CD14-positive monocyte (primary cell): ENCODE results near the gene TUBA1A. TPM values are rescaled to one million over a fixed set of nuclear protein-coding genes. Genes with fewer than 3 reads are reported as not detected.

Source experiments
- DNase-seq, 3 donors: peaks; one replicate each; pipeline ENCODE4 v3.0.0-alpha.2; 2011 to 2022
- H2AFZ ChIP-seq: 2 replicates; pipeline ENCODE4 v1.6.0; 2012; ENCODE audit warnings: mild to moderate bottlenecking, low read depth, low read length, inconsistent platforms; ENCODE audit not compliant: insufficient read depth, poor library complexity, severe bottlenecking
- H3K27ac ChIP-seq, 2 donors: 1 replicate in 1 of 2; 2 replicates in 1 of 2; pipeline ENCODE4 v1.5.1; 2012 to 2013; ENCODE audit warnings: low read length in 2 of 2, control low read depth in 1 of 2, inconsistent platforms in 1 of 2, low read depth in 1 of 2, mild to moderate bottlenecking in 1 of 2
- H3K27me3 ChIP-seq, 2 donors: one replicate each; pipeline versions ENCODE4 v1.6.0 to v1.6.1; 2011 to 2013; ENCODE audit warnings: low read length in 2 of 2; ENCODE audit not compliant: control insufficient read depth in 2 of 2, insufficient read depth in 2 of 2
- H3K36me3 ChIP-seq, 2 donors: replicated peaks in 1 of 2; 1 replicate in 1 of 2; 2 replicates in 1 of 2; pipeline versions ENCODE4 v1.5.1 to v1.6.1; 2012 to 2013; ENCODE audit warnings: low read length in 2 of 2, control low read depth in 1 of 2, inconsistent platforms in 1 of 2, mild to moderate bottlenecking in 1 of 2; ENCODE audit not compliant: insufficient read depth in 2 of 2, control insufficient read depth in 1 of 2
- H3K4me1 ChIP-seq, 2 donors: 1 replicate in 1 of 2; 2 replicates in 1 of 2; pipeline versions ENCODE4 v1.5.1 to v1.6.1; 2012 to 2013; ENCODE audit warnings: low read length in 2 of 2, control low read depth in 1 of 2, inconsistent platforms in 1 of 2, mild to moderate bottlenecking in 1 of 2, moderate library complexity in 1 of 2; ENCODE audit not compliant: insufficient read depth in 2 of 2, control insufficient read depth in 1 of 2
- H3K4me2 ChIP-seq: replicated peaks from 2 replicates; pipeline ENCODE3; 2012; ENCODE audit warnings: low read length, moderate library complexity, mild to moderate bottlenecking; ENCODE audit not compliant: poor library complexity, severe bottlenecking; ENCODE audit errors: extremely low read depth
- H3K4me3 ChIP-seq, 3 experiments: fragments of 200-600 bp in 1 of 3; sonication (generic) in 1 of 3; replicated peaks in 1 of 3; 1 replicate in 2 of 3; 2 replicates in 1 of 3; pipeline ENCODE4 v1.5.1; 2011 to 2013; ENCODE audit warnings: low read length in 3 of 3, mild to moderate bottlenecking in 3 of 3, control low read depth in 2 of 3, low read depth in 2 of 3, inconsistent platforms in 1 of 3, moderate library complexity in 1 of 3
- H3K79me2 ChIP-seq: 2 replicates; pipeline ENCODE4 v1.6.0; 2012; ENCODE audit warnings: mild to moderate bottlenecking, control low read depth, inconsistent platforms, low read length, moderate library complexity; ENCODE audit not compliant: insufficient read depth
- H3K9ac ChIP-seq: 2 replicates; pipeline ENCODE4 v1.6.0; 2017; ENCODE audit warnings: low read length, mild to moderate bottlenecking; ENCODE audit not compliant: insufficient read depth, poor library complexity, severe bottlenecking
- H3K9me3 ChIP-seq, 2 donors: replicated peaks in 1 of 2; 1 replicate in 1 of 2; 2 replicates in 1 of 2; pipeline versions ENCODE4 v1.5.1 to v1.6.1; 2012 to 2013; ENCODE audit warnings: low read length in 2 of 2, control low read depth in 1 of 2; ENCODE audit not compliant: control insufficient read depth in 1 of 2, insufficient read depth in 1 of 2
- H4K20me1 ChIP-seq: 2 replicates; pipeline ENCODE4 v1.6.0; 2012; ENCODE audit warnings: mild to moderate bottlenecking, low read length, control low read depth, moderate library complexity; ENCODE audit not compliant: insufficient read depth
- H3K27ac Mint-ChIP-seq, 7 donors: one replicate each; pipeline ENCODE4 v1.8.0; 2020; ENCODE audit warnings: mild to moderate bottlenecking in 7 of 7, mixed read lengths in 7 of 7, moderate library complexity in 6 of 7, inconsistent platforms in 2 of 7
- H3K27me3 Mint-ChIP-seq, 3 donors: one replicate each; pipeline ENCODE4 v1.8.0; 2021 to 2022; ENCODE audit warnings: low read depth in 3 of 3, mild to moderate bottlenecking in 3 of 3, mixed read lengths in 3 of 3, moderate library complexity in 3 of 3, inconsistent platforms in 1 of 3
- H3K36me3 Mint-ChIP-seq, 2 donors: one replicate each; pipeline ENCODE4 v1.8.0; 2020; ENCODE audit warnings: mixed read lengths in 2 of 2, inconsistent platforms in 1 of 2, mild to moderate bottlenecking in 1 of 2
- H3K4me1 Mint-ChIP-seq: one replicate; pipeline ENCODE4 v1.8.0; 2020; ENCODE audit warnings: mild to moderate bottlenecking, mixed read lengths
- H3K4me3 Mint-ChIP-seq, 2 donors: one replicate each; pipeline ENCODE4 v1.8.0; 2020; ENCODE audit warnings: mild to moderate bottlenecking in 2 of 2, mixed read lengths in 2 of 2, moderate library complexity in 1 of 2
- H3K9me3 Mint-ChIP-seq, 7 donors: one replicate each; pipeline ENCODE4 v1.8.0; 2020 to 2022; ENCODE audit warnings: mixed read lengths in 7 of 7, mild to moderate bottlenecking in 6 of 7, moderate library complexity in 6 of 7, inconsistent platforms in 2 of 7
- WGBS: methylation state at CpG from one replicate; pipeline ENCODE4 v1.1.5; 2013; ENCODE audit warnings: missing lambda C conversion rate; ENCODE audit not compliant: insufficient coverage; 5-methylcytosine and 5-hydroxymethylcytosine counted together
- intact Hi-C, 2 donors: fragments of 100-400 bp; cut with micrococcal nuclease; formaldehyde crosslinking; loops; one replicate each; pipeline versions ENCODE4 v1.15.0 to v1.15.1; 2023
- polyA plus RNA-seq, 3 donors: library from polyadenylated mRNA; depleted of rRNA in 1 of 3; unstranded in 2 of 3; stranded (reverse) in 1 of 3; fragments of 300-500 nt in 2 of 3; fragments of >200 nt in 1 of 3; fragmentation: Illumina TruSeq in 2 of 3; gene quantifications; 1 replicate in 2 of 3; 2 replicates in 1 of 3; pipeline ENCODE4 v1.2.3, GENCODE V29; 2012 to 2021
- TF ChIP-seq, protein P1 (sequence below): fragments of 200-600 bp; IDR thresholded peaks from one replicate; pipeline ENCODE4 v1.8.0; 2022; ENCODE audit warnings: antibody characterized with exemption, mild to moderate bottlenecking

TUBA1A gene
- polyA plus RNA-seq, 3 donors = 859 to 1,779 (median 946) TPM

DNA sequence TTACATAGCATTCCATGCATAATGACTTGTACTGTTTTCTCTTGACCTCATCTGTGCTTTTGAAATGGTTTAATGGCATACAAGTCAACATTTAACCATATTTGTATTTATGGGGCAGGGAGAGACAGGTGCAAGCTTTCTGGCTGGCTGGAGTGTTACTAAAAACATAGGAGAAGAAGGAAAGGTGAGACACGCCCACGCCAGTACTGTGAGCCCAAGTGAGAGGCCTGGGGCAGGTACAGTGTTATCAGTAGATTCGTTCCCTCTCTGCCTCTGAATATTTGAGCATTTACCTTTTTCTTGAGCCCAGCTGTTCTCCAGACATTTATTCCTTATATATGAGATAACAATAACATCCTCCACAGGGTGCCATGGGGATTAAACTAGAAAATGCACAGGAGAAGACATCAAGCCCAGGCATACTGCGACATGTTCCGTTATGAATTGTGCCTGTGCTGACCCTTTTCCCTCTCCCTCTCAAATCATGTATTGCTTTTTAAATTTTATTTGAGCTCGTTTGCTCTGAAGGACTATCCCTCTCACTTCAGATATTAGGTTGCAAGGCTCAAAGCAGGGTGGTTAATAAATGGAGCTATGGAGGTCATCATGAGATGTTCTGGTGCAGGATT is 41.4 kb upstream of the TUBA1A start:
- H3K4me1 Mint-ChIP-seq = peaks cover 52% of the 10 kb centered on the region
- Histone ChIP-seq H3K27me3 (no peaks in the 10 kb centered on the region), H2AFZ (no peak overlapping the region), H3K79me2 (peaks cover 6% of the 10 kb centered on the region), H3K4me2 (peak overlapping the region; percentile 64), H3K4me3 (peak overlapping the region in 1 of 3 experiments; percentile 43), H3K27ac (peak overlapping the region; percentile 72 to 99), H4K20me1 (no peaks in the 10 kb centered on the region), H3K36me3 (no peaks in the 10 kb centered on the region), H3K9me3 (no peaks in the 10 kb centered on the region), H3K4me1 (peaks cover 57 to 70% of the 10 kb centered on the region in 2 donors), H3K9ac (no peak overlapping the region)
- H3K36me3 Mint-ChIP-seq = no peaks in the 10 kb centered on the region
- no peaks in the 10 kb centered on the region for H3K9me3 Mint-ChIP-seq
- H3K4me3 Mint-ChIP-seq = peak overlapping the region in 1 of 2 donors; percentile 78
- TF ChIP-seq, protein P1, sequence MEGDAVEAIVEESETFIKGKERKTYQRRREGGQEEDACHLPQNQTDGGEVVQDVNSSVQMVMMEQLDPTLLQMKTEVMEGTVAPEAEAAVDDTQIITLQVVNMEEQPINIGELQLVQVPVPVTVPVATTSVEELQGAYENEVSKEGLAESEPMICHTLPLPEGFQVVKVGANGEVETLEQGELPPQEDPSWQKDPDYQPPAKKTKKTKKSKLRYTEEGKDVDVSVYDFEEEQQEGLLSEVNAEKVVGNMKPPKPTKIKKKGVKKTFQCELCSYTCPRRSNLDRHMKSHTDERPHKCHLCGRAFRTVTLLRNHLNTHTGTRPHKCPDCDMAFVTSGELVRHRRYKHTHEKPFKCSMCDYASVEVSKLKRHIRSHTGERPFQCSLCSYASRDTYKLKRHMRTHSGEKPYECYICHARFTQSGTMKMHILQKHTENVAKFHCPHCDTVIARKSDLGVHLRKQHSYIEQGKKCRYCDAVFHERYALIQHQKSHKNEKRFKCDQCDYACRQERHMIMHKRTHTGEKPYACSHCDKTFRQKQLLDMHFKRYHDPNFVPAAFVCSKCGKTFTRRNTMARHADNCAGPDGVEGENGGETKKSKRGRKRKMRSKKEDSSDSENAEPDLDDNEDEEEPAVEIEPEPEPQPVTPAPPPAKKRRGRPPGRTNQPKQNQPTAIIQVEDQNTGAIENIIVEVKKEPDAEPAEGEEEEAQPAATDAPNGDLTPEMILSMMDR = no peak
- WGBS = no CpG with 5 or more reads among the region's 6 CpGs
- H3K27ac Mint-ChIP-seq = peak overlapping the region; percentile 98 to 100 (median 100)
- peaks cover 0 to 3% (median 0%) of the 10 kb centered on the region in 3 donors for H3K27me3 Mint-ChIP-seq
- no peak for DNase-seq
- intact Hi-C loops = loop anchor here (5.0 to 10.0 kb wide), 3 partner anchors 43 to 98 kb away; partner anchors contain the start of genes TUBA1B (in 2 of the 2) and TUBA1A (in 1 of the 2)

DNA sequence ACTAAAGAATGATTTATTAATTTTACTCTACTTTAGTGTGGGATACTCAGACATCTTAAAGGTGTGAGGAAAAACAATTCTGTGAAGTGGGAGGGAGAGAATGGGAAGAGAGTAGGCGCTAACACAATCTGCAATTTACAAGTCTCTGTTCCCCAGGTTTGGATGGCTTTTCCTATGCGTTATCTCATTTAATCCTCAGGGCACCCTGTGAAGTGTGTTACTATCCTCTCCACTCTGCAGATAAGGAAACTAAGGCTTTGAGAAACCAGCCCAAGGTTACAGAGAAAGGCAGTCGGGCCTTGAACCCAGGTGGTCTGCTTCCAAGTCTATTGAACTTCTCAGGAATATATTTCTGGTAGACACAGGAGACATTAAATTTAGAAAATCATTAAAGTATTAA is 39.8 kb upstream of the TUBA1A start:
- H3K4me3 ChIP-seq = no peak overlapping the region
- DNase-seq = no peak
- no peak overlapping the region for H3K4me3 Mint-ChIP-seq
- H2AFZ ChIP-seq = no peak overlapping the region
- no peaks in the 10 kb centered on the region for H3K36me3 ChIP-seq
- peaks cover 67 to 72% of the 10 kb centered on the region in 2 donors for H3K4me1 ChIP-seq
- peak overlapping the region in 2 of 7 donors; percentile 57 to 100 for H3K27ac Mint-ChIP-seq
- H3K27me3 Mint-ChIP-seq = no peaks in the 10 kb centered on the region
- 100% methylated on average over 1 of the region's 3 CpGs for WGBS
- H4K20me1 ChIP-seq = no peaks in the 10 kb centered on the region
- H3K9me3 ChIP-seq = no peaks in the 10 kb centered on the region
- H3K4me2 ChIP-seq = no peak overlapping the region
- peaks cover 6% of the 10 kb centered on the region for H3K79me2 ChIP-seq
- no peaks in the 10 kb centered on the region for H3K36me3 Mint-ChIP-seq
- TF ChIP-seq, protein P1 = no peak
- H3K9me3 Mint-ChIP-seq = no peaks in the 10 kb centered on the region
- H3K27me3 ChIP-seq = no peaks in the 10 kb centered on the region
- H3K9ac ChIP-seq = no peak overlapping the region
- no peak overlapping the region for H3K27ac ChIP-seq
- peaks cover 63% of the 10 kb centered on the region for H3K4me1 Mint-ChIP-seq
- intact Hi-C loops = no loop called here
